ENCODE results near the gene RIT1.

Gene RIT1

GRCh38 chr1:155911156-155912055, at the start of gene RIT1:
TSS of gene RIT1 (minus strand) at chr1:155911349. CDS start at chr1:155910761, 588 bp downstream.
- DNase-seq (ENCODE audit: low read depth), result peak; percentile 70

GRCh38 chr1:155960081-155960745, 49.1 kb upstream of the RIT1 start:
- DNase-seq (ENCODE audit: low read depth), result no peak

- no peak for DNase-seq (ENCODE audit: low read depth)
Observed at GRCh38 chr1:155957411-155957915, 46.3 kb upstream of the RIT1 start.

GRCh38 chr1:155954645-155955044, 43.5 kb upstream of the RIT1 start:
- no peak for DNase-seq (ENCODE audit: low read depth)

GRCh38 chr1:155952505-155952890, 41.3 kb upstream of the RIT1 start:
- DNase-seq (ENCODE audit: low read depth), result no peak

- no peak for DNase-seq (ENCODE audit: low read depth)
Observed at GRCh38 chr1:155951753-155952504, 40.8 kb upstream of the RIT1 start.

GRCh38 chr1:155950829-155951228, 39.7 kb upstream of the RIT1 start:
- DNase-seq (ENCODE audit: low read depth), result no peak

GRCh38 chr1:155947741-155948140, 36.6 kb upstream of the RIT1 start:
- no peak for DNase-seq (ENCODE audit: low read depth)

GRCh38 chr1:155947292-155947691, 36.1 kb upstream of the RIT1 start:
- DNase-seq (ENCODE audit: low read depth), result no peak

- DNase-seq (ENCODE audit: low read depth), result no peak
Observed at GRCh38 chr1:155946633-155947219, 35.6 kb upstream of the RIT1 start.

- no peak for DNase-seq (ENCODE audit: low read depth)
Observed at GRCh38 chr1:155944444-155944799, 33.3 kb upstream of the RIT1 start.

GRCh38 chr1:155942578-155943141, 31.5 kb upstream of the RIT1 start:
- no peak for DNase-seq (ENCODE audit: low read depth)

- no peak for DNase-seq (ENCODE audit: low read depth)
Observed at GRCh38 chr1:155941845-155942531, 30.8 kb upstream of the RIT1 start.

GRCh38 chr1:155940993-155941844, 30.1 kb upstream of the RIT1 start, which contains the start of gene RXFP4:
TSS of gene RXFP4 (plus strand) at chr1:155941638. CDS start at chr1:155941710, 72 bp downstream.
- DNase-seq (ENCODE audit: low read depth), result no peak

GRCh38 chr1:155940482-155940992, 29.4 kb upstream of the RIT1 start:
- DNase-seq (ENCODE audit: low read depth), result no peak

GRCh38 chr1:155938220-155938627, 27.1 kb upstream of the RIT1 start:
- no peak for DNase-seq (ENCODE audit: low read depth)

GRCh38 chr1:155934936-155935590, 23.9 kb upstream of the RIT1 start:
- DNase-seq (ENCODE audit: low read depth), result no peak

GRCh38 chr1:155934097-155934935, 23.2 kb upstream of the RIT1 start, which contains the start of gene KHDC4:
TSS of gene KHDC4 (minus strand) at chr1:155934413. CDS start at chr1:155934373, 40 bp downstream.
- DNase-seq (ENCODE audit: low read depth), result peak; percentile 93
